ENCODE measurements around the gene CAMK2A.

The CAMK2A gene

DNA sequence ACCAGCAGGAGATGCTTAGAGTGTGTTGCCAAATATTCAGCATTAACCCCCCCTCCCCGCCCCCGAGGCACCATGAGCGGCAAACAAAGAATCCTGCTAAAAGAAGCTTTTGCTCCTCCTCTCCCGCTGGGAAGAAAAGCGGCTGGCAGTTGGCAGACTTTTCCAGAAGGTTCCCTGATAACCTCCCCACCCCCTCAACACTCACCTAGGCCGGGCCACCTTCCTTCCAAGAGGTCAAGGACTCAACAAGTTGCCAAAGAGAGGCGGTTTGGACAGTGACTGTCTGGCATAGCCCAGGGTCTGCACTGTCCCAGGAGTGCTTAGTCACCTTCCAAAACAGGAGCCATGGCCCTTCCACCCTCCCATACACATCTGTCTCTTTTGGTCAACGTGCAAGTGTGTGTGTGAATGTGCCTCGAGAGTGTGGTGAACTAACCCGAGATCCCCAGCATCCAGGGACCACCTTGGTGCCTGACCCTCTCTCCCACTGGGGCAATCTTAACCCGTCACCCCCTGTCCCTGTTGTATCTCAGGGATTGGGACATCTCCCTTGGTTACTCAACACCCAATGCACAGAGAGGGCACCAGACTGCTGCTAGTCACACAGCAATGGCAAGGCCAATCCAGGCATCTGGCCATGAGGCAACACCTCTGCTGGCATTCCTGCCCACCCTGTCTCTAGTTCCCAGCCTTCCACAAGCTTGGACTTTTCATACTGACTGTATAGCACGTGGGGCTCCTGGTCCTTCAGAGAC lies 18.9 kb downstream of the CAMK2A start:
- no peaks in the 10 kb centered on the region for H3K79me2 ChIP-seq (ENCODE audit: control insufficient read depth, low read length)
- no peaks in the 10 kb centered on the region for H3F3A ChIP-seq (ENCODE audit: control insufficient read depth, insufficient read depth)
- no peaks in the 10 kb centered on the region for H3K9me3 ChIP-seq (ENCODE audit: control insufficient read depth, insufficient read depth, low read length)
- no peak overlapping the region for H3K4me2 ChIP-seq (ENCODE audit: low read length)
- no peak overlapping the region for H3K27ac ChIP-seq (ENCODE audit: low read depth, low read length)
- H3K27me3 ChIP-seq (ENCODE audit: control insufficient read depth, low read length) = peaks cover 14% of the 10 kb centered on the region
- H3K36me3 ChIP-seq (ENCODE audit: control insufficient read depth, low read length) = no peaks in the 10 kb centered on the region
- no peak overlapping the region for H3K4me3 ChIP-seq (ENCODE audit: low read length)
- H3K4me1 ChIP-seq (ENCODE audit: control insufficient read depth, low read length) = no peaks in the 10 kb centered on the region
- TF ChIP-seq, protein P1, sequence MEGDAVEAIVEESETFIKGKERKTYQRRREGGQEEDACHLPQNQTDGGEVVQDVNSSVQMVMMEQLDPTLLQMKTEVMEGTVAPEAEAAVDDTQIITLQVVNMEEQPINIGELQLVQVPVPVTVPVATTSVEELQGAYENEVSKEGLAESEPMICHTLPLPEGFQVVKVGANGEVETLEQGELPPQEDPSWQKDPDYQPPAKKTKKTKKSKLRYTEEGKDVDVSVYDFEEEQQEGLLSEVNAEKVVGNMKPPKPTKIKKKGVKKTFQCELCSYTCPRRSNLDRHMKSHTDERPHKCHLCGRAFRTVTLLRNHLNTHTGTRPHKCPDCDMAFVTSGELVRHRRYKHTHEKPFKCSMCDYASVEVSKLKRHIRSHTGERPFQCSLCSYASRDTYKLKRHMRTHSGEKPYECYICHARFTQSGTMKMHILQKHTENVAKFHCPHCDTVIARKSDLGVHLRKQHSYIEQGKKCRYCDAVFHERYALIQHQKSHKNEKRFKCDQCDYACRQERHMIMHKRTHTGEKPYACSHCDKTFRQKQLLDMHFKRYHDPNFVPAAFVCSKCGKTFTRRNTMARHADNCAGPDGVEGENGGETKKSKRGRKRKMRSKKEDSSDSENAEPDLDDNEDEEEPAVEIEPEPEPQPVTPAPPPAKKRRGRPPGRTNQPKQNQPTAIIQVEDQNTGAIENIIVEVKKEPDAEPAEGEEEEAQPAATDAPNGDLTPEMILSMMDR (IDR thresholded peaks at IDR 0.05; ENCODE audit: low read depth, low read length, poor library complexity, severe bottlenecking) = no peak
- TF ChIP-seq EZH2phosphoT487 (IDR thresholded peaks at IDR 0.05; ENCODE audit: borderline replicate concordance, low read length) = no peak
- no peaks in the 10 kb centered on the region for H4K20me1 ChIP-seq (ENCODE audit: control insufficient read depth, insufficient read depth, low read depth, low read length)
- H3K9me2 ChIP-seq (replicated peaks; ENCODE audit: control insufficient read depth, low read length) = no peaks in the 10 kb centered on the region

DNA sequence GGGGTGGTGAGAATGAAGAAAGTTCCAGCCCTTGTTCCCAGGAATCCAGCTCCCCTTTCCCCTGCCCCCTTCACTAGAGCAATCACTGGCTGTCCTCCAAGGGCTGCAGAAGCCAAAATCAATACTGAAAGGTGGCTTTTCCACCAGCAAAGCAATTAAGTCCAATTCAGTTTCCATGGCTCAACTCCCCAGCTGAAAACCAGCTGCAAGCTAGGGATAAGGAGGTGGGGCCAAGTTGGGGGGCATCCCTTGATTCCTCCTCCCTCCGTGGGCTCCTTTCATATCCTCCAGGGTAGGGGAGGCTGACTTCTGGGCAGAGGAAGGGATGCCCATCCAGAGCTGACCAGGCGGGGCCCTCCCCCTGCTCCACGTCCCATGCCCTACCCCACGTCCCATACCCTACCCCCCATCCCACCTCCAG lies 22.7 kb downstream of the CAMK2A start:
- H3K9me3 ChIP-seq (ENCODE audit: control insufficient read depth, insufficient read depth, low read length) = no peaks in the 10 kb centered on the region
- no peak overlapping the region for H3K4me2 ChIP-seq (ENCODE audit: low read length)
- H3K27me3 ChIP-seq (ENCODE audit: control insufficient read depth, low read length) = peaks cover 12% of the 10 kb centered on the region
- no peaks in the 10 kb centered on the region for H3K79me2 ChIP-seq (ENCODE audit: control insufficient read depth, low read length)
- H3K36me3 ChIP-seq (ENCODE audit: control insufficient read depth, low read length) = no peaks in the 10 kb centered on the region
- TF ChIP-seq, protein P1 (IDR thresholded peaks at IDR 0.05; ENCODE audit: low read depth, low read length, poor library complexity, severe bottlenecking) = no peak
- no peak for TF ChIP-seq EZH2phosphoT487 (IDR thresholded peaks at IDR 0.05; ENCODE audit: borderline replicate concordance, low read length)
- no peaks in the 10 kb centered on the region for H3K4me1 ChIP-seq (ENCODE audit: control insufficient read depth, low read length)
- H3F3A ChIP-seq (ENCODE audit: control insufficient read depth, insufficient read depth) = no peaks in the 10 kb centered on the region
- H3K27ac ChIP-seq (ENCODE audit: low read depth, low read length) = no peak overlapping the region
- H3K9me2 ChIP-seq (replicated peaks; ENCODE audit: control insufficient read depth, low read length) = no peaks in the 10 kb centered on the region
- H4K20me1 ChIP-seq (ENCODE audit: control insufficient read depth, insufficient read depth, low read depth, low read length) = no peaks in the 10 kb centered on the region
- H3K4me3 ChIP-seq (ENCODE audit: low read length) = no peak overlapping the region

DNA sequence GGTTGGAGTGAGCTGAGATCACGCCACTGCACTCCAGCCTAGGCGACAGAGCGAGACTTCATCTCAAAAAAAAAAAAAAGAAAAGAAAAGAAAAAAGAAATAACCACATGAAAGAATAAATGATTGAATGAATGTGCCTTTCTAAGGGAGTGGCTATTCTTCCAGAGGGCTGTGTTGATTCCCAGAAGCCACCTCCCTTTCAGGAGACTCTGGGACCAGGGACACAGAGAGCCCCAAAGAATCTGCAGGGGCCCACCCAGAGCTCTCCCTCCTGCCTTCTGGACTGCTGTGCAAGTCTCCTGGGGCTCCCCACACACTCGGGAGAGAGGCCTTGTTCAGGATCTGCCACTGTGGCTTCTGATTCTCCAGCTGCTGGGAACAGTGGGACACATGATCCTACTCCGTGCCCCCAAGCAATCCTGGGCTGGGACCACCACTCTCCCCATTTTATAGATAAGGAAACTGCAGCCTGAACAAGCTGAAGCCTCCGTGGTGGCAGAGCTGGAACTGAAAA lies 23.6 kb downstream of the CAMK2A start:
- H3K27ac ChIP-seq (ENCODE audit: low read depth, low read length) = no peak overlapping the region

More for the DNA sequence above, 23.6 kb downstream of the CAMK2A start:
- H3F3A ChIP-seq (ENCODE audit: control insufficient read depth, insufficient read depth) = no peaks in the 10 kb centered on the region
- TF ChIP-seq, protein P1 (IDR thresholded peaks at IDR 0.05; ENCODE audit: low read depth, low read length, poor library complexity, severe bottlenecking) = no peak
- no peak for TF ChIP-seq EZH2phosphoT487 (IDR thresholded peaks at IDR 0.05; ENCODE audit: borderline replicate concordance, low read length)
- no peaks in the 10 kb centered on the region for H3K9me2 ChIP-seq (replicated peaks; ENCODE audit: control insufficient read depth, low read length)
- no peaks in the 10 kb centered on the region for H4K20me1 ChIP-seq (ENCODE audit: control insufficient read depth, insufficient read depth, low read depth, low read length)
- H3K36me3 ChIP-seq (ENCODE audit: control insufficient read depth, low read length) = no peaks in the 10 kb centered on the region
- H3K27me3 ChIP-seq (ENCODE audit: control insufficient read depth, low read length) = peaks cover 7% of the 10 kb centered on the region
- no peak overlapping the region for H3K4me2 ChIP-seq (ENCODE audit: low read length)
- H3K79me2 ChIP-seq (ENCODE audit: control insufficient read depth, low read length) = no peaks in the 10 kb centered on the region
- no peaks in the 10 kb centered on the region for H3K9me3 ChIP-seq (ENCODE audit: control insufficient read depth, insufficient read depth, low read length)
- H3K4me3 ChIP-seq (ENCODE audit: low read length) = no peak overlapping the region
- H3K4me1 ChIP-seq (ENCODE audit: control insufficient read depth, low read length) = no peaks in the 10 kb centered on the region
